Measurements from ENCODE around the gene CRYAA. TPM values are rescaled to one million over a fixed set of nuclear protein-coding genes. Genes with fewer than 3 reads are reported as not detected.
"Not testable (repeated sequence)": the region's sequence is repeated elsewhere in the genome, so short reads cannot be mapped to it uniquely, and the experiment has no call there.

Gene CRYAA
- total RNA-seq, 1 experiment from 2014 or later: not detected

GRCh38 chr21:43177043-43177906 is 8.5 kb downstream of the CRYAA start:
- DNase-seq (ENCODE audit: low read depth): not testable (repeated sequence)

DNA sequence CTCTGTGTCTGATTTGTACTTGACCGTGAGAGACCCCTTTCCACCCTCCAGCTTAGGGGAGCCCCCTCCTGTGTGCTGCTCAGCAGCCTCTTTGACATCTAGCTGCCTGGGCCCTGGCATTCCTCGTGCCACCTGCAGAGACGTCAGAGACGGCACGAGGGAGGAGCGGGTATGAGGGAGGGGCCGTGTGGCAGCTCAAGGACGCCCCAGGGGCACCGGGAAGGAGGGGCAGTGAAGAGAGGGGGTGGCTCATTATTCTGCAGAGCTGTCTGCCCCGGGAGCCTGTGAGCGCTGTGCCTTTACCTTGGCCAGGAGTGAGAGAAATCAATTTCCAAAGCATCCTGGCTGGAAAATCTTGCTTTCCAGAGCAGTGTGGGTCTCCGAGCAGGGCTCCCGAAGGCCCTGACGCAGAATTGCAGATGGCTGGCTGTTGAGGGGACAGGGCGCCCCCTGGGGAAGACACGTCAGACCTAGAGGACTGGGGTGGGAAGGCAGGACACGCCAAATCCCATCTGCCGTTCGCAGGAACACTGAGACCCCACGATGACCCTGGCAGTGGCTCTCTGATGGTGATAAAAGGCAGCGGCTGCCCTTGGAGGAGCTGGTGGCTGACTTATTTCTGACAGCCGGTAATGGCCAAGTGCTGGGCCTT is 9.5 kb downstream of the CRYAA start:
- DNase-seq (ENCODE audit: low read depth): not testable (repeated sequence)

DNA sequence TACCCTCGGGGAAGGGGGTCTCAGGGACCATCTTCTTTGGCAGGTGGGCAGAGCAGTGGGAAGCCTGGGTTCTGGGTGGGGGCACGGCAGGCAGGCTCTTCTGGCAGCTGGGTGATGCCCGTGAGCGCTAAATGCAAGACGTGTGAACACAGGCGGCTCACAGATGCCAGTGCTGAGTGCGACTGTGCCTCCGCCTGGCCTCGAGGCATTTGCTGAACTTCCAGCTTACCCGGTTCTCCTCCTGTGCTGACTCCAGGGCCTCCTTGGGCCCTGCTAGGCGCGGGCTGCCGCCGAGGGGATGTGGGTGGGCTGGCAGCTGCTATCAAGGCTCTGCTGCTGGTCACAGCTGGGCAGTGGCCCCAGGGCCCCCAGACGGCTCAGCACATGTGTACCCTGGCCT is 12.2 kb downstream of the CRYAA start:
- not testable (repeated sequence) for DNase-seq (ENCODE audit: low read depth)

DNA sequence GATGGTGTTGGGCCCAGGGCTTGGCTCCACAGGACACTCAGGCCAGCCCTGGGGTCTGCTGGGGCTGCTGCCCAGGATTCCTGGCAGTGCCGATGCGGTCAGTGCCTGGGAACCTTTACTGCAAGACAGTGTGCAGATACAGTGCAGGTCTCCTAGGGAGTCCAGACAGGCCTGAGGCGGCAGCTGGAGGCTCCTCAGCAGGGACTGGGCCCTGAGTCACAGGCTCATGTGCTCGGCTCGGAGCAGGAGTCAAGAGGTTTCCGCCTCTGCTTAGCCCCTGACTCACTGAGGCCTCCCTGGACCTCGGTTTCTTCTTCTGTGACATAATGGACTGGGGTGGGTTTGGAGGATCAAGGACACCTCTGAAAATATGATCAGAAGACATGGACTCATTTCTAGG is 18.5 kb downstream of the CRYAA start:
- not testable (repeated sequence) for DNase-seq (ENCODE audit: low read depth)

DNA sequence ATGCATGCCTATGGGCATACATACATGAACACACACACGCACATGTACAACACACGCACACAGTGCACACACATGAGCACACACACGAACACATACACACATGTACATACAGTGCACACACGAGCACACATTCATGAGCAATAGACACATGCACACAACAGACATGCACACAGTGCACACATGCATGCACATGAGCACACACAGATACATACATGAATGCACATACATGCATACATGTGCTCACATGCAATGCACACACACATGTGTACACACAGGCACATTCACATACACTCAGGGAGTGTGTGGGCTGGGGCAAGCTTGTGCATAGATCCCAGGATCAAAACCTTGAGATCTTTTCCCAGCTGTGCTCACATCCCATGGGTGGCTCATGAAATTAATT is 18.9 kb downstream of the CRYAA start:
- DNase-seq (ENCODE audit: low read depth): no peak

DNA sequence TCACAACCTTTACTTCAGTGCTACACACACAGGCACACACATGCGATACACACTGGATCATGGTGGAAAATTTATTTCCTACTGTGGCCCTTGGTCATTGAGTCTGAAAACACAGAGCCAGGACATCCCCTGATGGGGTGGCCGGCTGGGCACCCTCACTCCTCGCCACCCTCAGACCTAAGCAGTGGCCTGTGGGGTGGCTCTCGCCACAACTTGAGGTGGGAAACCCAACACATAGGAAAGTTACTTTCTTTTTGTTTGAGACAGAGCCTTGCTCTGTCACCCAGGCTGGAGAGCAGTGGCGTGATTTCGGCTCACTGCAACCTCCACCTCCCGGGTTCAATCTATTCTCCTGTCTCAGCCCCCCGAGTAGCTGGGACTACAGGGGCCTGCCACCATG is 19.4 kb downstream of the CRYAA start:
- DNase-seq (ENCODE audit: low read depth): no peak

GRCh38 chr21:43188592-43189210 is 19.9 kb downstream of the CRYAA start:
- DNase-seq (ENCODE audit: low read depth): peak; percentile 21

GRCh38 chr21:43189936-43190335 is 21.1 kb downstream of the CRYAA start:
- DNase-seq (ENCODE audit: low read depth): no peak

DNA sequence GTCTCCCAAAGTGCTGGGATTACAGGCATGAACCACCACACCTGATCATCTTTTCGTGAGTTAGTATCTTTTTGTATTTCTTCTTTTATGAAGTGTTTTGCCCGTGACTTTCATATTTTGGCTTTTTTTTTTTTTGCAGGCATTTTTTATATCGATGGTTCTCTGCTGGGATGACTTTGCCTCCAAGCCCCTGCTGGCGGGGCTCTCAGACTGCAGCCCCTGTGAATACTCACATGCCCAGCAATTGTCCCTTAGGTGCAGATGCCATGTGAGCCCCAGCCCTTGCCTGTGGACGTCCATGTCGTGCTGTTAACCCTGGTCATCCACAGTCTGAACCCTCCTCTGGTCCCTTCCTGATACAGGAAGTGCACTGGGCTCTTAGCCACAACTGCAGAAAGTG is 21.7 kb downstream of the CRYAA start:
- no peak for DNase-seq (ENCODE audit: low read depth)

- DNase-seq (ENCODE audit: low read depth): no peak
Measured at GRCh38 chr21:43190951-43191350, 22.1 kb downstream of the CRYAA start.

DNA sequence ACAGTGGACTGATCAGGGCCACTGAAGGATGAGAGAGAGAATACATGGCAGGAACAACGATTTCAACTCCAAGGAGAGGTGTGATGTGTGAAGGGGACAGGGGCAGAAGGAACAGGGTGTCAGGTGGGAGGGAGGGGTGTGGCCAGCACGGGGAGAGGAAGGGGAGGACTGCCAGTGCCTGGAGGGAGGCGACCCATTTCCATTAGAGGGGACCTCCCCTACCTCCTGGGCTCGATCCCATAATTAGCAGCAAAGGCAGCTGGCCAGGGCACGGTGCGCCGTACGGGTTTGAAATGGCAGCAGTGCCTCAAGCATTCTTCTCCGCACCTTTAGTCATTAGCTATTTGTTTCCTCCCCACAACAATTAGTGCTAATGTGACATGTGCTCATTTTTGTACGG is 22.7 kb downstream of the CRYAA start:
- no peak for DNase-seq (ENCODE audit: low read depth)

- no peak for DNase-seq (ENCODE audit: low read depth)
Measured at GRCh38 chr21:43191971-43192370, 23.2 kb downstream of the CRYAA start.

DNA sequence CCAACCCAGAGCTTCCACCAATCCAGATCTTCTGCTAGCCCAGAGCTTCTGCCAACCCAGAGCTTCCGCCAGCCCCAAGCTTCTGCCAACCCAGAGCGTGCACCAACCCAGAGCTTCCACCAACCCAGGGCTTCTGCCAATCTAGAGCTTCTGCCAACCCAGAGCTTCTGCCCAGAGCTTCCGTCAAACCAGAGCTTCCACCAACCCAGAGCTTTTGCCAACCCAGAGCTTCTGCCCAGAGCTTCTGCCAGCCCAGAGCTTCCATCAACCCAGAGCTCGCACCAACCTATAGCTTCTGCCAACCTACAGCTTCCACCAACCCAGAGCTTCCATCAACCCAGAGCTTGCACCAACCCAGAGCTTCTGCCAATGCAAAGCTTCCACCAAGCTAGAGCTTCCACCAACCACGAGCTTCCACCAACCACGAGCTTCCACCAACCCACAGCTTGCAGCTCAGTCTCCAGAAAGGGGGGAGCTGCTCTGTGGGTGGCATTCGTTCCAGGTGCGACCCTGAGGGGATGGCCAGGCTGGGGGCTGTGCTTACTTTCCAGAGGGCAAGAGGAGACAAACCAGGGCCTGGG is 23.8 kb downstream of the CRYAA start:
- no peak for DNase-seq (ENCODE audit: low read depth)

DNA sequence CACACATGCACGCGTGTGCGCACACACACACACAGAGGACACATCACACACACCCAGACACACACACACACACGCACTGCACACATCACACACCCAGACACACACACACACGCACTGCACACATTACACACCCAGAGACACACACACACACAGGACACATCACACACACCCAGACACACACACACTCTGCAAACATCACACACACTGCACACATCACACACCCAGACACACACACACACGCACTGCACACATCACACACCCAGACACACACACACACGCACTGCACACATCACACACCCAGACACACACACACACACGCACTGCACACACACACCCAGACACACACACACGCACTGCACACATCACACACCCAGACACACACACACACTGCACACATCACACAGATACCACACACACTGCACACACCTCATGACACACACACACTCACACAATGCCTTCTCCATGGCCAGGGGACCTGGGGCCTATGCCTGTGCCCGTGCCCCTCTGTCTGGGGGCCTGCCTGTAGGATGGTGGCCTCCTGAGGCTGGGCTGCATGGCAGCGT is 24.4 kb downstream of the CRYAA start:
- DNase-seq (ENCODE audit: low read depth): no peak

DNA sequence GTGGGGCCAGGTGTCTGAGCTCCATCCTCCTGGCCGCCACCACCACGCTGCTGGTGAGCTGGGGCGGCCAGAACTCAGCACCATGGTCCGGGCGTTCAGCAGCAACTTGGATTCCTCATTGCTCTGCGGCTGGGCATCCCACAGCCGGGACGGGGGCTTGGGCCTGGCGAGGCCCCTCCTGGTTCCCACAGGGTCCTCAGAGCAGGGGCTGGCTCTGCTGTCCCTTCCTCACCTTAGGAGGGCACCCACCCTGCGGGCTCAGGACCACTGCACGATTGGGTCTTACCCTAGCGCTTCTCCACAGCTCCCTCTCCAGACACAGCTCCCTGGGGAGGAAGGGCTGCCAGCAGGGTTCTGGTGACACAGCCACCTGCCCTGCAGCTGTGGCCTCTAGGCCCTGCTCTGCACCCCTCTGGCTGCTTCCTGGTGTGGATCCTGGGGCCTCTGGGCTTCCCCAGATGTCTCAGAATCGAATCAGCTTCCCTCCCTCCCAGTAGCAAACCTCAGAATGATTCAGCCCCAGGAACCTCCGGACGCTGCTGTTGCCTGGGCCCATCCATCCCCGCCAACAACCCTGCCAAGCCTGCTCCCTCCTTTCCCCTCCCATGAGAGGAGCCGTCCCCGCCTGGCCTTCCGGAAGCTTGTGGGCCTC is 25.0 kb downstream of the CRYAA start:
- DNase-seq (ENCODE audit: low read depth): peak; percentile 87

- no peak for DNase-seq (ENCODE audit: low read depth)
Measured at GRCh38 chr21:43194303-43195120, 25.7 kb downstream of the CRYAA start.

DNA sequence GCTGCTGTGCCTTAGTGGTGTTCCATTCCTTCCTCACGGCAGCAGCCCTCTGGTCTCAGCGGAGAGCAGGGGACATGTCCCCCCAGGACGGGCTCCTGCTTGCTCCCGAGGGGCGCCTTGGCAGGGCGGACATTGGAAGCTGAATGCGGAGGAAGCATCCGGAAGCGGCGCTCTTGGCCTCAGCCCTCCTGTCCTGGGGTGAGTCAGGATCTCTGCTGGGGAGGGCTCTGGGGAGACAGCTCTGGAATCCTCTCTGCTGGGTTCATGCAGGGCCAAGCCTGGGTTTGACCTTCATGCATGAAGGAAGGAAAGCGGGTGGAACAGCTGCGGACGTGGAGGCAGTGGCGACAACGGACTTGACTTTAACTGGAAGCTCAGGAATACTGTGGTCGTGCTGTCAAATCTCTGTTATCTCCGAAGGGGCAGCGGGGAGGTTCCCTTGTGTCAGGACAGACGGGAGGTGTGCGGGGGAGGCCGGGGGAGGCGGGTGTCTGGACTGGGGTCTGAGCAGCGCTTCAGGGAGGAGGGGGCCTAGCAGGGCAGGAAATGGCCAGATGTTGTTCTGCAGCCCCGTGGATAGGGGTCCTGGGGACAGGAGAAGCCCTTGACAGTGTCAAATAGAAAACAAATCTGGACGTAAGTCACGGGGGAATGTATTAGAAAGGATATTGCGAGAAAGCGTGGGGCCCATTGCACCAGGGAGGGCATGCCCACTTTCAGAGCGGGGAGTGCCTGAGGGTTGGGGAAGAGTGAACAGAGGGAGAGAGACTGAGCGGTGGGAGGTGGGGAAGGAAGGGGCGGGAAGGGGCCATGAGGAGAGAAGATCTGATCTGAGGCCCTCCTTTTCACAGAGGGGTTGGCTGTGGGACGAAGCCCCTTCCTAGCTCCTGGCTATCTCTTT is 26.6 kb downstream of the CRYAA start:
- no peak for DNase-seq (ENCODE audit: low read depth)

DNA sequence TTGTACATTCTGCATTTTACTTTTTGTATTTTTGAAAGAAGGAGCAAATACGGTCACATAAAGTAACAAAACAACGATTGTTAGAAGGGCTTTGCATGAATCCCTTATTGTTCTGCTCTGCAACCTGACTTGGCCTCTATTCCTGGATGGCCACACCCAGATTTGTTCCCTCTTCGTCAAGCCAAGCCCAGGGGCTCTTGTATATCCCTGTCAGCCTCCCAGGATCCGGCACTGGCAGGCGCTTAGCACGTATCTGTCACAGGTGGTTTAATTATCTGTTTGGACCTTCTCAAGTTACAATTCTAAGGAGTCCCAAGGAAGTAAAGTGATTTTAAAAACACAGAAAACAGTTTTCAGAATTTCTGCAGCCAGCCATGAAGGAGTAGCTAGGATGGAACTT is 28.0 kb downstream of the CRYAA start:
- DNase-seq (ENCODE audit: low read depth): no peak

DNA sequence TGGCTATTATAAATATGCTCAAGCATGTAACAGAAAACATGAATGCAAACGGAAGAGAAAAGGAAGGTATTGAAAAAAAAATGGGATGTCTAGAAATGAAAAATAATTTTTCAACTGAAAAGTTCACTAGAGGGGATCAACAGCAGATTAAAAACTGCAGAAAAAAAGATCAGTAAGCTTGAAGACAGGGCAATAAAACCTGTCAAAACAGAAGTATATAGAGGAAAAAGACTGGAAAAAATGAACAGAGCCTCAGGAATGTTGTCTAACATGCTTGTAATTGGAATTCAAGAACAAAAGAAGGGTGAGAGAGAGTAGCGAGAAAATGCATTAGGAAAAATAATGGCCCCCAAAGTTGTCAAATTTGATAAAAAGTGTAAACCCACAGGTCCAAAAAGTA is 29.6 kb downstream of the CRYAA start:
- no peak for DNase-seq (ENCODE audit: low read depth)

GRCh38 chr21:43201491-43201890 is 32.7 kb downstream of the CRYAA start:
- DNase-seq (ENCODE audit: low read depth): no peak

Data from M059J (cell line).